LNCaP clone FGC (cell line): ENCODE measurements around the gene DSN1.

ENCODE experiments used
- DNase-seq: peaks from one replicate; pipeline ENCODE4 v3.0.0-alpha.2; 2011; ENCODE audit warnings: low read depth
- H3K4me3 ChIP-seq: 2 replicates; pipeline ENCODE4 v1.5.1; 2011; ENCODE audit warnings: mild to moderate bottlenecking, low read depth, low read length, control low read depth
- CTCF ChIP-seq: IDR thresholded peaks from 2 replicates; pipeline ENCODE4 v1.5.1; 2012; ENCODE audit warnings: mild to moderate bottlenecking; ENCODE audit not compliant: control insufficient read depth, insufficient read depth; ENCODE audit errors: extremely low read depth

DSN1 gene

GRCh38 chr20:36818861-36819260 is 45.3 kb upstream of the DSN1 start:
- no peak overlapping the region for H3K4me3 ChIP-seq
- DNase-seq = peak; percentile 41
- TF ChIP-seq CTCF = no peak

GRCh38 chr20:36818185-36818584 is 44.6 kb upstream of the DSN1 start:
- DNase-seq = no peak
- H3K4me3 ChIP-seq = no peak overlapping the region
- no peak for TF ChIP-seq CTCF

GRCh38 chr20:36817496-36817895 is 43.9 kb upstream of the DSN1 start:
- DNase-seq = no peak
- no peak for TF ChIP-seq CTCF
- no peak overlapping the region for H3K4me3 ChIP-seq

- no peak for DNase-seq
- no peak overlapping the region for H3K4me3 ChIP-seq
- no peak for TF ChIP-seq CTCF
Observed at GRCh38 chr20:36815454-36816091, 42.0 kb upstream of the DSN1 start.

- H3K4me3 ChIP-seq = no peak overlapping the region
- peak; percentile 91 for DNase-seq
- TF ChIP-seq CTCF = no peak
Observed at GRCh38 chr20:36812594-36813463, 39.3 kb upstream of the DSN1 start.

GRCh38 chr20:36808317-36809257 is 35.0 kb upstream of the DSN1 start:
- no peak for DNase-seq
- H3K4me3 ChIP-seq = no peak overlapping the region
- peak; percentile 51 for TF ChIP-seq CTCF
